AG10803 (cell line): ENCODE data around the gene SPATS1.

Experiments
- DNase-seq: peaks from one replicate; pipeline ENCODE4 v3.0.0; 2010; ENCODE audit warnings: low read depth
- H3K4me3 ChIP-seq: 2 replicates; pipeline ENCODE4 v1.5.1; 2011; ENCODE audit warnings: mild to moderate bottlenecking, low read length, control low read depth
- CTCF ChIP-seq: conservative IDR thresholded peaks from 2 replicates; pipeline ENCODE4 v1.5.1; 2011; ENCODE audit warnings: mild to moderate bottlenecking, low read length, control low read depth, inconsistent platforms

The SPATS1 gene

DNA sequence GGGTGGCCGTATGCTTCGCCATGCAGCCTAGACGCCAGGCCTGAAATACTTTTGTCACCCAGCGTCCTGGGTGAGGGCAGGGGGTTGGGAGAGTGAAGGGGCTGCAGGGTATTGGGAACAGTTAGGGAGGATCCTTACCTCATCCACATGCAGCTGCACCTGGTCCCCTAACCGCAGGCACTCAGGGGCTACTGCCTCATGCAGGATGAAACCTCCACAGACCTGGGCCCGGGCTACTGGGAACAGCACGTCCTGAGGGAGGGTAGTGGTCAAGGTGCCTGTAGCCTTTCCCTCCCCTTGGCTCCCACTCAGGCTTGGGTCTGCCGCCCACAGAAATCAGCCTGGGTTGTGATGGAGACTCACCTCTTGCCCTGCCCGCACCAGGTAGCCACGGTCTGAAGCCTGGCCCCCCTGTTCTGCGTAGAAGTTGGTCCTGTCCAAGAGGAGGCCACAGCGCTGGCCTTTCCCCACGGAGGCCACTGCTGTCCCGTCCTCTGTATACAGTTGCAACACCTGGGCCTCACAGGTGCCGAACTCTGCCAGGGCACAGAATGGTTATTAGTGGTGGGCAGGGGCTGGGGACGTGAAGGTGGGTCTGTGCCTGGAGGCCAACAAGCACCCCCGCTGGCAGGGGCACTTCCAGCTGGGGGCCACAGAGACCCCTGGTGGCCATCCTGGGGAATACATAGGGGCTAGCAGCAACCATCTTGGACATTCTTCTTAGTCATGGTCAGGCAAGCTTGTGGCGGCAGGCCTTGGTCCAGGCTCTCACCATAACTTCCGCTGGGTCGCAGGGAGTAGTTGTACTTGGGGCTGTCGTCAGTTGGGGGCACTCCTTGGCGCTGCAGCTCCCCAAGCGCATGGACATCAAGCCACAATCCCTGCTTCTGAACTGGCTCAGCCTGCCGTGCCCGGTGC, 37.9 kb upstream of the SPATS1 start:
- H3K4me3 ChIP-seq = no peak overlapping the region
- TF ChIP-seq CTCF = peak; percentile 72
- peak; percentile 45 for DNase-seq

DNA sequence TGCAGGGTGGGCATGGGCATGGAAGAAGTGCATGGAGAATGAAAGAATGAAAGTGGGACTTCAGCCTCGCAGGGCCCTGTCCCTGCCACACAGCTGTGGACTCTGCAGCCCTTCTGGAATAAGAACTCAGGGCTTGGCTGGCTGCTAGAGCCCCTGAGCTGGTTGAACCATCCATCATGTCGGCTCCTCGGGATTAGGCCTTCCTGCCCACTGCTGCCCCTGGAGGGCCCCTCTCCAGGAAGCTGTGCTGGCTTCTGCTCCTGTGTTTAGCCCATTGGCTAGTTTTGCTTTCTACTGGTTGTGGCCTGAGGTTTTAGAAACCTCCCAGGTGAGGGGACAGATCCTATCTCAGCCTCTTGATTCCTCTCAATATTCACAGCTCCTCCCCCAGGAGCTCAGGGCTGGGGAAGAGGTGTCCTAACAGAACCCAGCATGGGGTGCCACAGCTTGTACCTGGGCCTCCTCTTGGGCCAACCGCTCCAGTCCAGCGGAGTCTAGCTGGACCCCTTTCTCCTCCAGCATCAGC, 37.2 kb upstream of the SPATS1 start:
- no peak for TF ChIP-seq CTCF
- no peak overlapping the region for H3K4me3 ChIP-seq
- DNase-seq = no peak

- H3K4me3 ChIP-seq = no peak overlapping the region
- TF ChIP-seq CTCF = no peak
- DNase-seq = no peak
Observed at GRCh38 chr6:44306710-44307109, 35.7 kb upstream of the SPATS1 start.

GRCh38 chr6:44307217-44307616, 35.2 kb upstream of the SPATS1 start:
- H3K4me3 ChIP-seq = no peak overlapping the region
- TF ChIP-seq CTCF = no peak
- DNase-seq = no peak

DNA sequence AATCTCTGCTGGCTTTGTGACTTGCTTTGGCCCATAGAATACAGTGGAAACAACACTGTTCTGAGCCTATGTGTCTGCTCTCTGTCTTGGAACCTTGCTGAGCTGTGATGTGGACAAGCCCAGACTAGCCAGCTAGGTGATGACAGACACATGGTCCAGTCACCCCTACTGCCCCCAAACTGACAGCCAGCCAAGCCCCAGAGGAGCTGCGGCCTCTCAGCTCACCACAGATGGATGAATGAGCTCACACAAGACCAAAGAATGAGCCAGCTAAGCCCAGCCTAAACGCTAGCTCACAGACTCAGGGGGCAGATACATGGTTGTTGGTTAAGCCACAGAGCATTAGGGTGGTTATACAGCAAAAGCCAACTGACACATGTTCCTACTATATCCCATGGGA, 33.4 kb upstream of the SPATS1 start:
- DNase-seq = peak; percentile 95
- no peak overlapping the region for H3K4me3 ChIP-seq
- TF ChIP-seq CTCF = no peak

DNA sequence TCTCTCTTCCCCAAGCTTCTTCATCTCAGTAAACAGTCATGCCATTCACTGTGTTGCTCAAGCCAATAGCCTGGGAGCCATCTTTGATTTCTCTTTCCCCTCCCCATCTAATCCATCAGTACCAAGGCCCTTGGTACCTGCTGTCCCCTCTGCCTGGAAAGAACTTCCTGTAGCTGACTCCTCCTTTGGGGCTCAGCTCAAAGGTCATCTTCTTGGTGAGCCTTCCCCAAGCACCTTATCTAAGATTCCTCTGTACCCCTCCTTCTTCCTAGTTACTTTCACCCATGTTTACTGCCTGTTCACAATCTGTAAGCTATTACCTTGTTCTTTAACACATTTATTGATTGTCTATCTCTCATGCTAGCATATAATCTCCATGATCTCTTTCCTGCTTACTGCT, 32.8 kb upstream of the SPATS1 start:
- no peak overlapping the region for H3K4me3 ChIP-seq
- TF ChIP-seq CTCF = no peak
- no peak for DNase-seq

DNA sequence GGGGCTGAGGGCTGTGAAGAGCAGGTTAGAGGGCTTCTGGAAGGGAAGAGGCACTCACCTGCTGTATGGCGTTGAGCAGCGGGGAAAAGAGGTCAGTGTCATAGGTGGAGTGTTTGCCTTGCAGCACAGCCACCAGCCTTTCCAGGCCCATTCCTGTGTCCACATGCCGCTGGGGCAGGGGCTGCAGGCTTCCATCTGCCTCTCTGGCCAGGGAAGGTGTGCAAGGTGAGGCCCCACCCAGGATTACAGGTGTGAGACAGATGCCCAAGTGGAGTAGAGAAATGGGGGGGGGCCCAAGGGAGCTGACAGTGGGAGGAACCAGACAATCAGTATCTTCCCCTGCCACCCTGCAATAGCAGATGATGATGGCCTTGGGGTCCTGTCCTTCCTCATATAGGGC, 32.2 kb upstream of the SPATS1 start:
- H3K4me3 ChIP-seq = no peak overlapping the region
- no peak for TF ChIP-seq CTCF
- no peak for DNase-seq
